ENCODE measurements around the gene MALRD1. TPM values are rescaled to one million over a fixed set of nuclear protein-coding genes. Genes with fewer than 3 reads are reported as not detected.
A peak's percentile ranks its signal among the peaks of the same experiment; 100 is the strongest.

Gene MALRD1
- total RNA-seq, 1 donor from 2014 or later = 7.0 TPM

DNA sequence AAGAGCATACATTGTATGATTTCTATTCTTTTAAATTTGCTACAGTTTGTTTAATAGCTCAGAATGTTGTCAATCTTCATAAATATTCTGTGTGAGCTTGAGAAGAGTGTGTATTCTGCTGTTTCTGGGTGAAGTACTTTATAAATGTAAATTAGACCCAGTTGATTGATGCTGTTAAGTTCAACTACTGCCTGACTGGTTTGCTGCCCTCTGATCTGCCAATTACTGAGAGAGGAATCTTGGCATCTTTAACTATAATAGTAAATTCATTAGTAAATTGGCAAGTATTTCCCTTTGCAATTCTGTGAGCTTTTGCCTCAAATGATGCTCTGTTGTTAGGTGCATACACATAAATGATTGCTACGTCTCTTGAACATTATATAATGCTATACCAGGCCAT lies 512.6 kb downstream of the MALRD1 start:
- Histone ChIP-seq H3K27ac (peak overlapping the region; percentile 20), H3K27me3 (no peaks in the 10 kb centered on the region)
- intact Hi-C loops (cut with DNase I) = no loop called here

DNA sequence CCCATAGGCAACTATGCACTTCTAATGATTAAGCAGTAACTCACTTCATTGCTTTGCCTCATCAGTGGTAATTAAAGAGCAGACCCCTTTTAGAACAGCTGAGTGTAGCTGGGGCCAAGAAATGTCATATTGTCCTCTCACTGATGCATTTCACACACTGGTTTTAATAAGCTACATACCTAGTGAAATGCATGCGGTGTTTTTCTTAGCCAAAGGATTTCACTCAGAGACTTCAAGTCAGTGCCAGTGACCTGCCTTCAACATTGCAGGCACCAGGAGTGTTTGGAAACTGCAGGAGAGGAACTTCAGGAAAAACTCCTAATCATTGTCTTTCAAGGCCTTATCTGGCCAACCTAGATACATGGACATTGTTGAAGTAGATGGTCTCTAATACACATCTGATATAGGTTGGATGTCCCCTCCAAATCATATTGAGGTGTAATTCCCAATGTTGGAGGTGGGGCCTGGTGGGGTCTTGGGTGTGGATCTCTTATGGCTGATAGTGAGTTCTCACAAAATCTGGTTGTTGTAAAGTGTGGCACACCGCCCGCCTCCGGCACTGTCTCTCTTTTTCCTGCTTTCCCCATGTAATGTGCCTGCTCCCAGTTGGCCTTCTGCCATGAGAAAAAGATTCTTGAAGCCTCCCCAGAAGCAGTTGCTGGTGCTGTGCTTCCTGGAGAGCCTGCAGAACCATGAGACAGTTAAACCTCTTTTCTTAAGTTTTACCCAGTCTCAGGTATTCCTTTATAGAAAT lies 515.0 kb downstream of the MALRD1 start:
- DNase-seq (no peak), ATAC-seq (no peak)
- Histone ChIP-seq H3K4me3 (no peak overlapping the region), H3K27ac (no peak overlapping the region), H3K9me3 (no peaks in the 10 kb centered on the region), H3K27me3 (no peaks in the 10 kb centered on the region), H3K36me3 (no peaks in the 10 kb centered on the region), H3K4me1 (no peaks in the 10 kb centered on the region)
- TF ChIP-seq, protein P1, sequence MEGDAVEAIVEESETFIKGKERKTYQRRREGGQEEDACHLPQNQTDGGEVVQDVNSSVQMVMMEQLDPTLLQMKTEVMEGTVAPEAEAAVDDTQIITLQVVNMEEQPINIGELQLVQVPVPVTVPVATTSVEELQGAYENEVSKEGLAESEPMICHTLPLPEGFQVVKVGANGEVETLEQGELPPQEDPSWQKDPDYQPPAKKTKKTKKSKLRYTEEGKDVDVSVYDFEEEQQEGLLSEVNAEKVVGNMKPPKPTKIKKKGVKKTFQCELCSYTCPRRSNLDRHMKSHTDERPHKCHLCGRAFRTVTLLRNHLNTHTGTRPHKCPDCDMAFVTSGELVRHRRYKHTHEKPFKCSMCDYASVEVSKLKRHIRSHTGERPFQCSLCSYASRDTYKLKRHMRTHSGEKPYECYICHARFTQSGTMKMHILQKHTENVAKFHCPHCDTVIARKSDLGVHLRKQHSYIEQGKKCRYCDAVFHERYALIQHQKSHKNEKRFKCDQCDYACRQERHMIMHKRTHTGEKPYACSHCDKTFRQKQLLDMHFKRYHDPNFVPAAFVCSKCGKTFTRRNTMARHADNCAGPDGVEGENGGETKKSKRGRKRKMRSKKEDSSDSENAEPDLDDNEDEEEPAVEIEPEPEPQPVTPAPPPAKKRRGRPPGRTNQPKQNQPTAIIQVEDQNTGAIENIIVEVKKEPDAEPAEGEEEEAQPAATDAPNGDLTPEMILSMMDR (IDR thresholded peaks at IDR 0.05) = no peak
- intact Hi-C loops (cut with DNase I) = no loop called here

More for the DNA sequence above, 512.6 kb downstream of the MALRD1 start:
- ATAC-seq (no peak), DNase-seq (no peak)
- TF ChIP-seq, protein P1 (IDR thresholded peaks at IDR 0.05) = no peak
- Histone ChIP-seq H3K4me3 (no peak overlapping the region), H3K36me3 (no peaks in the 10 kb centered on the region), H3K4me1 (no peaks in the 10 kb centered on the region), H3K9me3 (no peaks in the 10 kb centered on the region)

DNA sequence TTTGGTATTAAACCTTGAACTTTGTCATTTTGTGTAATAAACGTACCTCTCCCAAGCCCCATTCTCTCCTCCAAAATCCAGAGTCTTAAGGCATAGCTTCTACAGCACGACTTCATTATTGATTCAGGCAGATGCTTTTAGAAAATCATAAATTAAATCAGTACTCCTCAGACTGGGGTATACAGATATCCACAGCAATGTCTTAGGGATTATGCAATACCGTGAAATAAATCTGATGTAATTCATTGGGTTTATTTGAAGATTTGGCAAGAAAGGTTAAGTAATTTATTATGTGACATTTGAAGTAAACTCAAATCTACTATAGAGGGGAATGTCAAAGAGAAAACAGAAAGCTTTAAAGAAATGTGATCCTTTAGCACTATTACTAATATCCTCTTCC lies 521.5 kb downstream of the MALRD1 start:
- ATAC-seq = no peak
- Histone ChIP-seq H3K27me3 (no peaks in the 10 kb centered on the region), H3K27ac (no peak overlapping the region), H3K9me3 (no peaks in the 10 kb centered on the region), H3K4me1 (no peaks in the 10 kb centered on the region), H3K4me3 (no peak overlapping the region), H3K36me3 (no peaks in the 10 kb centered on the region)
- intact Hi-C loops (cut with DNase I) = no loop called here
- TF ChIP-seq, protein P1 (IDR thresholded peaks at IDR 0.05) = no peak
- no peak for DNase-seq

DNA sequence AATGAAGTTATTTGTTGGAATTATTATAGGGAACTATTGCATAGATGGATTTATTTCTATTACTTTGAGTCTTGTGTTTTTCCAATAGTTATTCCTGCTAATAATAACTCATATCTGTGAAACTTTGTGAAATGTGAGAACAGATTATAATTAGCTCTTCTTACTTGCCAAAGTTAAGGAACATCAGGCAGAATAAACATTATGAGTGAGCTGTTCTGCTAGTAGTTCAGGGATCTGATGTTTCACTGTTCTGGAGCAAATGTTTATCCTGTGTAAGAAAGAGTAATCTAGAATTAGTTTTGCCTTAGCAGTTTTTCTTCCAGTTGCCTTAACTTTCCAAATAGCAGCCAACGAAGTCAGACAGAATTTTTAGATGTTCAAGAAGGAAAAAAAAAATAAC lies 522.4 kb downstream of the MALRD1 start:
- Histone ChIP-seq H3K4me3 (no peak overlapping the region), H3K4me1 (no peaks in the 10 kb centered on the region), H3K36me3 (no peaks in the 10 kb centered on the region), H3K27me3 (no peaks in the 10 kb centered on the region), H3K27ac (no peak overlapping the region), H3K9me3 (no peaks in the 10 kb centered on the region)
- no peak for DNase-seq
- TF ChIP-seq, protein P1 (IDR thresholded peaks at IDR 0.05) = no peak
- no peak for ATAC-seq
- intact Hi-C loops (cut with DNase I) = no loop called here

DNA sequence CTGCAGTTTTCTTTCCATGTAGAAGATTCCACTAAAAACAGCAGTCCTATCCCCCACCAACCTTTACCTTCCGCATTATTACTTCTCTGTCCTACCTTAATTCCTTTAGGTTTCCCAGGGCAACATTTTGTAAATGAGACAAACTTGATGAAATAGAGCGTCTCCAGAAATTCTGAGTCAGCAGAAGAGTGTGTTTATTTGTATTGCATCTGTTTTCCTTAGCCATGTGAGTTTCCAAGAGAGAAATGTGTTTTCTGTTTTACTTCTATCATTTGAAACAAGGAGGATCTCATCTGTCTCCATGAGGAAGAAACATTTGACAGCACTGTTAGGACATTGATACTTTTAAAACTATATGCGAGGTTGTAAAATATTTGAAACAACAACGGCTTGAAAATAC lies 523.5 kb downstream of the MALRD1 start:
- Histone ChIP-seq H3K27ac (no peak overlapping the region), H3K9me3 (no peaks in the 10 kb centered on the region), H3K4me1 (no peaks in the 10 kb centered on the region), H3K4me3 (no peak overlapping the region), H3K27me3 (no peaks in the 10 kb centered on the region), H3K36me3 (no peaks in the 10 kb centered on the region)
- intact Hi-C loops (cut with DNase I) = no loop called here
- TF ChIP-seq, protein P1 (IDR thresholded peaks at IDR 0.05) = no peak
- DNase-seq (no peak), ATAC-seq (no peak)
